Body of pancreas (tissue), 4 donors: ENCODE measurements around the gene RAMAC.

Experiments used
- CTCF ChIP-seq, 7 experiments: fragments of 450-650 bp in 4 of 7; fragments of 200-600 bp in 3 of 7; sonication (generic) in 3 of 7; IDR thresholded peaks; one replicate each; pipeline ENCODE4 v1.5.1; 2016 to 2019; ENCODE audit warnings: antibody characterized with exemption in 7 of 7
- POLR2A ChIP-seq, 3 donors: fragments of 450-650 bp; IDR thresholded peaks; one replicate each; pipeline ENCODE4 v1.6.1; 2016; ENCODE audit warnings: antibody characterized with exemption in 3 of 3, mild to moderate bottlenecking in 2 of 3

DNA sequence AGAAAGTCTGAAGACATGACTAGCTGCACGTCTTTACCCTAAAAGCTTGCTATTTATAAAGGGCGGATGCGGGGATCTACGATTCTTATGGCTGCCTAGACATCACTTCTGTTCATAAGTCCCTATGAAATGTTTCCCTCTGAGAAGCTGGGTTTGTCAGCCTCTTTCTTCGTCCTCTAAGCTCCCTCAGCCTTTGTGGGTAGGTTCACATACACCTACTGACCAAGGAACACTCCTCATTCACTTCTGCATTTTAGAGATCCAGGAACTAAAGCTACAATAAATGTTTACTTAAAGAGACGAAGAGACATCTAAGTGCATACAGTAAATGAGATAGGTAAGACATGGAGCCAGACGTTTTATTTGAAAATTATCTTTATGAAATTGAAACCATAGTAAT, 16.7 kb upstream of the RAMAC start:
- no peak for TF ChIP-seq CTCF (IDR thresholded peaks at IDR 0.05)
- TF ChIP-seq POLR2A (IDR thresholded peaks at IDR 0.05) = no peak
